GM12878 (cell line): ENCODE measurements around the gene ULK1. TPM values are rescaled to one million over a fixed set of nuclear protein-coding genes. Genes with fewer than 3 reads are reported as not detected.

Source experiments
- ATAC-seq: fragments of 200-7000 bp; cut with Tn5 transposase; 3 replicates; pipeline ENCODE4 v1.9.1; 2020; ENCODE audit warnings: mild to moderate bottlenecking, moderate library complexity
- BruUV-seq: library from RNA; stranded (reverse); fragments of 400-500 nt; replicated peaks from 2 replicates; lab custom pipeline; 2021; lab: Mats Ljungman, UMichigan
- CTCF ChIA-PET: fragments of 300-600 bp; sonication (Branson Sonifier 250); formaldehyde crosslinking; extraction: SDS; loops from one replicate; lab custom pipeline; 2021; ENCODE audit warnings: inconsistent platforms; lab: Yijun Ruan, JAX
- POLR2A ChIA-PET: fragments of 350-600 bp; formaldehyde crosslinking; extraction: SDS; loops from one replicate; lab custom pipeline; 2021; ENCODE audit warnings: inconsistent platforms; lab: Charles Lee
- RAD21 ChIA-PET: fragments of 300-600 bp; sonication (Branson Sonifier 250); formaldehyde crosslinking; loops from one replicate; lab custom pipeline; 2023; ENCODE audit warnings: antibody characterized with exemption; ENCODE audit not compliant: unreplicated experiment; lab: Charles Lee
- SMC1A ChIA-PET: fragments of 300-600 bp; sonication (Branson Sonifier 250); formaldehyde crosslinking; loops from one replicate; lab custom pipeline; 2023; ENCODE audit not compliant: unreplicated experiment, uncharacterized antibody; lab: Charles Lee
- DNase-seq: peaks from one replicate; pipeline ENCODE4 v3.0.0-alpha.2; 2011; ENCODE audit warnings: low read depth, low spot score
- FAIRE-seq: peaks from 3 replicates; lab custom pipeline; 2011; peaks lifted over from hg19 to GRCh38; lab: Jason Lieb, UNC
- H2AFZ ChIP-seq: 2 replicates; pipeline ENCODE4 v1.6.0; 2011; ENCODE audit warnings: low read depth, low read length, control low read depth; ENCODE audit not compliant: control insufficient read depth
- H3K27ac ChIP-seq: 2 replicates; pipeline ENCODE4 v1.5.1; 2011; ENCODE audit warnings: control low read depth; ENCODE audit not compliant: control insufficient read depth, insufficient read depth
- H3K27me3 ChIP-seq, 2 experiments: replicated peaks in 1 of 2; 2 replicates each; pipeline versions ENCODE4 v1.6.0 to v1.6.1; 2011; ENCODE audit warnings: low read length in 1 of 2; ENCODE audit not compliant: control insufficient read depth in 2 of 2, insufficient read depth in 2 of 2
- H3K36me3 ChIP-seq, 2 experiments: 2 replicates each; pipeline ENCODE4 v1.5.1; 2011; ENCODE audit warnings: low read length in 1 of 2; ENCODE audit not compliant: control insufficient read depth in 2 of 2, insufficient read depth in 2 of 2
- H3K4me1 ChIP-seq: 2 replicates; pipeline ENCODE4 v1.6.1; 2011; ENCODE audit warnings: mild to moderate bottlenecking, low read length, moderate library complexity, mixed read lengths; ENCODE audit not compliant: control insufficient read depth, insufficient read depth
- H3K4me2 ChIP-seq: 2 replicates; pipeline ENCODE4 v1.6.0; 2011; ENCODE audit warnings: control low read depth; ENCODE audit not compliant: control insufficient read depth, insufficient read depth
- H3K4me3 ChIP-seq: fragments of 200-600 bp; sonication (generic); 2 replicates; pipeline ENCODE4 v1.5.1; 2016
- H3K79me2 ChIP-seq: 2 replicates; pipeline ENCODE4 v1.6.0; 2011; ENCODE audit warnings: low read length; ENCODE audit not compliant: control insufficient read depth, insufficient read depth
- H3K9ac ChIP-seq: 2 replicates; pipeline ENCODE4 v1.8.0; 2011; ENCODE audit warnings: low read length, control low read depth, mixed read lengths; ENCODE audit not compliant: control insufficient read depth, insufficient read depth
- H3K9me3 ChIP-seq: replicated peaks from 3 replicates; pipeline ENCODE4 v1.5.1; 2011; ENCODE audit warnings: mild to moderate bottlenecking, low read length; ENCODE audit not compliant: control insufficient read depth, insufficient read depth
- H4K20me1 ChIP-seq: 2 replicates; pipeline ENCODE4 v1.6.0; 2011; ENCODE audit not compliant: control insufficient read depth, insufficient read depth
- IRF4 ChIP-seq: IDR thresholded peaks from 2 replicates; pipeline ENCODE4 v1.6.1; 2011; ENCODE audit warnings: low read depth, low read length
- MTA2 ChIP-seq: fragments of 450-650 bp; IDR thresholded peaks from 2 replicates; pipeline ENCODE4 v1.6.1; 2016; ENCODE audit warnings: low read depth, mild to moderate bottlenecking, moderate library complexity
- MYB ChIP-seq: fragments of 150-350 bp; IDR thresholded peaks from 2 replicates; pipeline ENCODE4 v1.6.1; 2014; ENCODE audit warnings: mild to moderate bottlenecking, low read depth, low read length, borderline replicate concordance
- NFYA ChIP-seq: IDR thresholded peaks from 2 replicates; pipeline ENCODE4 v1.6.1; 2011; ENCODE audit warnings: low read depth, mild to moderate bottlenecking, low read length, improper control_type of control experiment, borderline replicate concordance
- SMC3 ChIP-seq: IDR thresholded peaks from 2 replicates; pipeline ENCODE4 v1.6.1; 2011; ENCODE audit warnings: low read length, improper control_type of control experiment, borderline replicate concordance
- YY1 ChIP-seq: IDR thresholded peaks from 2 replicates; pipeline ENCODE4 v1.6.1; 2011; ENCODE audit warnings: low read depth, mild to moderate bottlenecking, low read length
- WGBS: methylation state at CpG from one replicate; pipeline ENCODE4 v1.1.6; 2016; ENCODE audit warnings: low lambda C conversion rate; ENCODE audit not compliant: insufficient replicate concordance, insufficient coverage; ENCODE audit errors: missing lambda C conversion rate; 5-methylcytosine and 5-hydroxymethylcytosine counted together
- in situ Hi-C: fragments of 300-500 bp; cut with MboI; formaldehyde crosslinking; loops from 9 replicates; pipeline ENCODE4 v1.14.3; 2018; ENCODE audit warnings: mixed read lengths
- intact Hi-C: fragments of 100-400 bp; cut with micrococcal nuclease; formaldehyde crosslinking; loops from one replicate; pipeline ENCODE4 v1.14.2; 2022; ENCODE audit not compliant: unreplicated experiment
- polyA plus RNA-seq, 11 experiments: library from polyadenylated mRNA; depleted of rRNA in 4 of 11; unstranded in 6 of 11; stranded (reverse) in 5 of 11; fragments of >200 nt; fragmentation: Nextera tagmentation in 4 of 11; fragmentation: Illumina TruSeq in 1 of 11; extraction: Ambion mirVana in 4 of 11; extraction: Trizol in 1 of 11; gene quantifications; 1 replicate in 1 of 11; 2 replicates in 10 of 11; pipeline versions ENCODE4 v1.2.1 to v1.2.3, GENCODE V29; 2011 to 2016; ENCODE audit warnings: inconsistent platforms in 2 of 11, missing spikeins in 2 of 11, low read depth in 1 of 11
- total RNA-seq, 4 experiments: library from RNA; depleted of rRNA in 3 of 4; stranded (reverse); fragments of >200 nt in 3 of 4; fragmentation: Illumina TruSeq in 1 of 4; extraction: Trizol in 1 of 4; gene quantifications; 2 replicates each; pipeline versions ENCODE4 v1.2.1 to v1.2.3, GENCODE V29; 2013 to 2021
- TF ChIP-seq, protein P1 (sequence below): fragments of 450-650 bp; IDR thresholded peaks from 2 replicates; pipeline ENCODE4 v1.6.1; 2018; ENCODE audit warnings: borderline replicate concordance, mild to moderate bottlenecking; ENCODE audit not compliant: partially characterized antibody
- TF ChIP-seq, protein P2 (sequence below): fragments of 450-650 bp; IDR thresholded peaks from 2 replicates; pipeline ENCODE4 v1.6.1; 2017; ENCODE audit warnings: antibody characterized with exemption, mild to moderate bottlenecking, moderate library complexity
- TF ChIP-seq, protein P3 (sequence below): IDR thresholded peaks from 2 replicates; pipeline ENCODE4 v1.6.1; 2012; ENCODE audit warnings: mild to moderate bottlenecking, low read depth, low read length

ULK1 gene
- total and polyA plus RNA-seq, 10 of the 15 experiments (the other 5 are each of a cell fraction or from before 2014, with no cell fraction given): 0.13 to 14.1 (median 1.5) TPM

DNA sequence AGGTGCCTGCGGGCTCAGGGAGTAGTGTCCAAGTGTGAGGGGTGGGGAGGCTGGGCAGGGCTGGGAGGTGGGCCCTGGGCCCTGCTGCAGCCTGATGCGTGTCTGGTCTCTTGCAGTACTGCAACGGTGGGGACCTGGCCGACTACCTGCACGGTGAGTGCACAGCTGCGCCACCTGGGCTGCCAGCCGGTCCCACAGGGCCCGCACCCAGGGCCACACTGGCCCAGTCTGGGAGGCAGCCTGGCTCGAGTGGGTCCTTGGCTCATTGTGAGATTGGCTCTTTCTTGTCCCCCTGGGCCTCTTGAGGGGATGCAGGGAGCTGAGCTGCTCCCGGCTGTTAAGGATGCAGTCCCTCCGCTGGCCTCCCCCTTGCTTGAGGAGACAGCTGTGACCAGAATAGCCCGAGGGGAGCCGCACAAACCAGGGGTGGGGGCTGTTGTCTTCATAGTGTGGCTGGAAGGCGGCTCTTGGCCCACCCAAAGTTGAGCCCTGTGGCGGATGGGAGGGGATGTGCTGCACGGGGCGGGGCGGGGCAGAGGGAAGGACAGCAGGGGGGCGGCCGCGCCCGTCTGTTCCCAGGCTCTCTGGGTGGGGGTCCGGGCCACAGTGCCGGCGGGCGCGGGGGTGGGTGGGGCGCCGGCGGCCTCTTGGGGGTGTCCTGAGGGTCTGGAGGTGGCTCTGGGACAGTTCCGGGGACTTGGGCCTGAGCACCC is 13.1 kb downstream of the ULK1 start:
- H3K4me3 ChIP-seq: no peak overlapping the region
- ATAC-seq: no peak
- FAIRE-seq: no peak
- DNase-seq: no peak
- intact Hi-C loops (no loop called here), in situ Hi-C loops (no loop called here)
- no peaks in the 10 kb centered on the region for H3K9me3 ChIP-seq
- WGBS: 89% methylated on average over 18 of the region's 31 CpGs
- H3K27ac ChIP-seq: no peak overlapping the region
- H3K36me3 ChIP-seq: no peaks in the 10 kb centered on the region; a peak in 2 of 4 replicates
- SMC1A ChIA-PET: no interaction called here
- TF ChIP-seq SMC3: no peak
- no peak for TF ChIP-seq MTA2
- TF ChIP-seq, protein P1, sequence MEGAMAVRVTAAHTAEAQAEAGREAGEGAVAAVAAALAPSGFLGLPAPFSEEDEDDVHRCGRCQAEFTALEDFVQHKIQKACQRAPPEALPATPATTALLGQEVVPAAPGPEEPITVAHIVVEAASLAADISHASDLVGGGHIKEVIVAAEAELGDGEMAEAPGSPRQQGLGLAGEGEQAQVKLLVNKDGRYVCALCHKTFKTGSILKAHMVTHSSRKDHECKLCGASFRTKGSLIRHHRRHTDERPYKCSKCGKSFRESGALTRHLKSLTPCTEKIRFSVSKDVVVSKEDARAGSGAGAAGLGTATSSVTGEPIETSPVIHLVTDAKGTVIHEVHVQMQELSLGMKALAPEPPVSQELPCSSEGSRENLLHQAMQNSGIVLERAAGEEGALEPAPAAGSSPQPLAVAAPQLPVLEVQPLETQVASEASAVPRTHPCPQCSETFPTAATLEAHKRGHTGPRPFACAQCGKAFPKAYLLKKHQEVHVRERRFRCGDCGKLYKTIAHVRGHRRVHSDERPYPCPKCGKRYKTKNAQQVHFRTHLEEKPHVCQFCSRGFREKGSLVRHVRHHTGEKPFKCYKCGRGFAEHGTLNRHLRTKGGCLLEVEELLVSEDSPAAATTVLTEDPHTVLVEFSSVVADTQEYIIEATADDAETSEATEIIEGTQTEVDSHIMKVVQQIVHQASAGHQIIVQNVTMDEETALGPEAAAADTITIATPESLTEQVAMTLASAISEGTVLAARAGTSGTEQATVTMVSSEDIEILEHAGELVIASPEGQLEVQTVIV: no peak
- no peak for TF ChIP-seq NFYA
- TF ChIP-seq YY1: no peak
- no peak for TF ChIP-seq MYB
- TF ChIP-seq, protein P2, sequence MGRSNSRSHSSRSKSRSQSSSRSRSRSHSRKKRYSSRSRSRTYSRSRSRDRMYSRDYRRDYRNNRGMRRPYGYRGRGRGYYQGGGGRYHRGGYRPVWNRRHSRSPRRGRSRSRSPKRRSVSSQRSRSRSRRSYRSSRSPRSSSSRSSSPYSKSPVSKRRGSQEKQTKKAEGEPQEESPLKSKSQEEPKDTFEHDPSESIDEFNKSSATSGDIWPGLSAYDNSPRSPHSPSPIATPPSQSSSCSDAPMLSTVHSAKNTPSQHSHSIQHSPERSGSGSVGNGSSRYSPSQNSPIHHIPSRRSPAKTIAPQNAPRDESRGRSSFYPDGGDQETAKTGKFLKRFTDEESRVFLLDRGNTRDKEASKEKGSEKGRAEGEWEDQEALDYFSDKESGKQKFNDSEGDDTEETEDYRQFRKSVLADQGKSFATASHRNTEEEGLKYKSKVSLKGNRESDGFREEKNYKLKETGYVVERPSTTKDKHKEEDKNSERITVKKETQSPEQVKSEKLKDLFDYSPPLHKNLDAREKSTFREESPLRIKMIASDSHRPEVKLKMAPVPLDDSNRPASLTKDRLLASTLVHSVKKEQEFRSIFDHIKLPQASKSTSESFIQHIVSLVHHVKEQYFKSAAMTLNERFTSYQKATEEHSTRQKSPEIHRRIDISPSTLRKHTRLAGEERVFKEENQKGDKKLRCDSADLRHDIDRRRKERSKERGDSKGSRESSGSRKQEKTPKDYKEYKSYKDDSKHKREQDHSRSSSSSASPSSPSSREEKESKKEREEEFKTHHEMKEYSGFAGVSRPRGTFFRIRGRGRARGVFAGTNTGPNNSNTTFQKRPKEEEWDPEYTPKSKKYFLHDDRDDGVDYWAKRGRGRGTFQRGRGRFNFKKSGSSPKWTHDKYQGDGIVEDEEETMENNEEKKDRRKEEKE: no peak
- TF ChIP-seq, protein P3, sequence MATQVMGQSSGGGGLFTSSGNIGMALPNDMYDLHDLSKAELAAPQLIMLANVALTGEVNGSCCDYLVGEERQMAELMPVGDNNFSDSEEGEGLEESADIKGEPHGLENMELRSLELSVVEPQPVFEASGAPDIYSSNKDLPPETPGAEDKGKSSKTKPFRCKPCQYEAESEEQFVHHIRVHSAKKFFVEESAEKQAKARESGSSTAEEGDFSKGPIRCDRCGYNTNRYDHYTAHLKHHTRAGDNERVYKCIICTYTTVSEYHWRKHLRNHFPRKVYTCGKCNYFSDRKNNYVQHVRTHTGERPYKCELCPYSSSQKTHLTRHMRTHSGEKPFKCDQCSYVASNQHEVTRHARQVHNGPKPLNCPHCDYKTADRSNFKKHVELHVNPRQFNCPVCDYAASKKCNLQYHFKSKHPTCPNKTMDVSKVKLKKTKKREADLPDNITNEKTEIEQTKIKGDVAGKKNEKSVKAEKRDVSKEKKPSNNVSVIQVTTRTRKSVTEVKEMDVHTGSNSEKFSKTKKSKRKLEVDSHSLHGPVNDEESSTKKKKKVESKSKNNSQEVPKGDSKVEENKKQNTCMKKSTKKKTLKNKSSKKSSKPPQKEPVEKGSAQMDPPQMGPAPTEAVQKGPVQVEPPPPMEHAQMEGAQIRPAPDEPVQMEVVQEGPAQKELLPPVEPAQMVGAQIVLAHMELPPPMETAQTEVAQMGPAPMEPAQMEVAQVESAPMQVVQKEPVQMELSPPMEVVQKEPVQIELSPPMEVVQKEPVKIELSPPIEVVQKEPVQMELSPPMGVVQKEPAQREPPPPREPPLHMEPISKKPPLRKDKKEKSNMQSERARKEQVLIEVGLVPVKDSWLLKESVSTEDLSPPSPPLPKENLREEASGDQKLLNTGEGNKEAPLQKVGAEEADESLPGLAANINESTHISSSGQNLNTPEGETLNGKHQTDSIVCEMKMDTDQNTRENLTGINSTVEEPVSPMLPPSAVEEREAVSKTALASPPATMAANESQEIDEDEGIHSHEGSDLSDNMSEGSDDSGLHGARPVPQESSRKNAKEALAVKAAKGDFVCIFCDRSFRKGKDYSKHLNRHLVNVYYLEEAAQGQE: no peak
- no peak for TF ChIP-seq IRF4
- BruUV-seq: no TSS peak
- H2AFZ ChIP-seq: no peak overlapping the region
- RAD21 ChIA-PET: no interaction called here
- H3K9ac ChIP-seq: no peak overlapping the region
- no peak overlapping the region for H3K4me2 ChIP-seq
- CTCF ChIA-PET: no interaction called here
- no peaks in the 10 kb centered on the region; the same call in 1 of the 2 replicates for H4K20me1 ChIP-seq
- no peaks in the 10 kb centered on the region for H3K27me3 ChIP-seq
- H3K4me1 ChIP-seq: no peaks in the 10 kb centered on the region
- H3K79me2 ChIP-seq: no peaks in the 10 kb centered on the region
- POLR2A ChIA-PET: no interaction called here
